ENCODE results near the gene MDH2.

- TF ChIP-seq EZH2phosphoT487 (IDR thresholded peaks at IDR 0.05; ENCODE audit: low read depth, severe bottlenecking, unreplicated experiment) (no peak), CTCF (IDR thresholded peaks at IDR 0.05; ENCODE audit: poor library complexity) (no peak)
Measured at GRCh38 chr7:76095908-76096307, 48.0 kb downstream of the MDH2 start.

All from hepatocyte (in vitro differentiated cells).